SK-N-SH (cell line): Measurements from ENCODE around the gene CDH13. TPM values are rescaled to one million over a fixed set of nuclear protein-coding genes. Genes with fewer than 3 reads are reported as not detected.

Experiments used
- CTCF ChIA-PET: fragments of 300-600, 350-600 bp; formaldehyde crosslinking; extraction: SDS; loops from one replicate; lab custom pipeline; 2021; lab: Yijun Ruan, JAX
- POLR2A ChIA-PET: fragments of 350-600 bp; sonication (Branson Sonifier 250); formaldehyde crosslinking; extraction: SDS; loops from one replicate; lab custom pipeline; 2020; ENCODE audit warnings: antibody characterized with exemption, inconsistent platforms; lab: Yijun Ruan, JAX
- DNase-seq: peaks from one replicate; pipeline ENCODE4 v3.0.0; 2012
- H2AFZ ChIP-seq: fragments of 200-600 bp; sonication (generic); 2 replicates; pipeline ENCODE4 v1.8.1; 2016; ENCODE audit warnings: antibody characterized with exemption, mild to moderate bottlenecking, low read depth
- H3F3A ChIP-seq: fragments of 200-600 bp; sonication (generic); replicated peaks from 2 replicates; pipeline ENCODE3; 2016; ENCODE audit warnings: antibody characterized with exemption, mild to moderate bottlenecking; ENCODE audit not compliant: insufficient read depth
- H3K27ac ChIP-seq, 2 experiments: fragments of 200-500 bp in 1 of 2; fragments of 200-600 bp in 1 of 2; sonication (Bioruptor generic) in 1 of 2; sonication (generic), shearing (Covaris generic) in 1 of 2; 2 replicates each; pipeline versions ENCODE4 v1.5.1 to v1.6.1; 2014 to 2016; ENCODE audit warnings: low read depth in 2 of 2, inconsistent platforms in 1 of 2, low read length in 1 of 2, mild to moderate bottlenecking in 1 of 2, mixed read lengths in 1 of 2
- H3K27me3 ChIP-seq: fragments of 200-600 bp; sonication (generic), shearing (Covaris generic); 2 replicates; pipeline ENCODE4 v1.6.1; 2016; ENCODE audit warnings: mixed run types; ENCODE audit not compliant: insufficient read depth
- H3K36me3 ChIP-seq, 2 experiments: fragments of 200-500 bp in 1 of 2; fragments of 200-600 bp in 1 of 2; sonication (Bioruptor generic) in 1 of 2; sonication (generic) in 1 of 2; replicated peaks in 1 of 2; 2 replicates each; pipeline versions ENCODE3 to v1.5.1; 2014 to 2016; ENCODE audit warnings: low read length in 1 of 2, mild to moderate bottlenecking in 1 of 2; ENCODE audit not compliant: insufficient read depth in 2 of 2, control insufficient read depth in 1 of 2
- H3K4me1 ChIP-seq, 2 experiments: fragments of 200-500 bp in 1 of 2; fragments of 200-600 bp in 1 of 2; sonication (Bioruptor generic) in 1 of 2; sonication (generic), shearing (Covaris generic) in 1 of 2; 2 replicates each; pipeline versions ENCODE4 v1.5.1 to v1.6.1; 2014 to 2016; ENCODE audit warnings: low read depth in 1 of 2, low read length in 1 of 2, mixed run types in 1 of 2; ENCODE audit not compliant: insufficient read depth in 2 of 2, control insufficient read depth in 1 of 2
- H3K4me2 ChIP-seq: fragments of 200-600 bp; sonication (generic), shearing (Covaris generic); 2 replicates; pipeline ENCODE4 v1.6.1; 2017; ENCODE audit warnings: mixed run types
- H3K4me3 ChIP-seq, 2 experiments: fragments of 200-500 bp in 1 of 2; fragments of 200-600 bp in 1 of 2; sonication (Bioruptor generic) in 1 of 2; sonication (generic), shearing (Covaris generic) in 1 of 2; 2 replicates each; pipeline versions ENCODE4 v1.5.1 to v1.8.1; 2014 to 2016; ENCODE audit warnings: low read depth in 2 of 2, inconsistent platforms in 1 of 2, low read length in 1 of 2, mild to moderate bottlenecking in 1 of 2, mixed read lengths in 1 of 2, moderate library complexity in 1 of 2
- H3K79me2 ChIP-seq: fragments of 200-600 bp; sonication (generic); 2 replicates; pipeline ENCODE4 v1.8.1; 2017; ENCODE audit warnings: mild to moderate bottlenecking; ENCODE audit not compliant: insufficient read depth
- H3K9ac ChIP-seq: fragments of 200-600 bp; sonication (generic); 2 replicates; pipeline ENCODE4 v1.6.1; 2017; ENCODE audit warnings: mixed run types
- H3K9me2 ChIP-seq: fragments of 200-600 bp; sonication (generic); 2 replicates; pipeline ENCODE4 v1.6.1; 2017; ENCODE audit warnings: mixed run types
- H3K9me3 ChIP-seq: fragments of 200-600 bp; sonication (generic); 2 replicates; pipeline ENCODE4 v1.6.1; 2017; ENCODE audit warnings: mixed run types, mild to moderate bottlenecking, moderate library complexity
- H4K20me1 ChIP-seq: fragments of 200-600 bp; sonication (generic); 2 replicates; pipeline ENCODE4 v1.6.1; 2017; ENCODE audit warnings: mild to moderate bottlenecking, mixed run types; ENCODE audit not compliant: insufficient read depth
- CHD2 ChIP-seq: fragments of 150-350 bp; IDR thresholded peaks from 2 replicates; pipeline ENCODE4 v1.6.1; 2018; ENCODE audit warnings: low read length; ENCODE audit not compliant: partially characterized antibody
- CTCF ChIP-seq: fragments of 200-600 bp; sonication (generic); IDR thresholded peaks from 2 replicates; pipeline ENCODE4 v1.6.1; 2017; ENCODE audit warnings: antibody characterized with exemption, mild to moderate bottlenecking, moderate library complexity
- FOXM1 ChIP-seq: IDR thresholded peaks from 2 replicates; pipeline ENCODE4 v1.4.0; 2012; ENCODE audit warnings: low read depth, mild to moderate bottlenecking
- IRF3 ChIP-seq: fragments of 150-350 bp; IDR thresholded peaks from 2 replicates; pipeline ENCODE4 v1.6.1; 2016; ENCODE audit warnings: mild to moderate bottlenecking, low read depth, low read length
- JUND ChIP-seq: IDR thresholded peaks from 2 replicates; pipeline ENCODE4 v1.4.0; 2012
- MAX ChIP-seq: IDR thresholded peaks from 2 replicates; pipeline ENCODE4 v1.4.0; 2012; ENCODE audit warnings: low read depth
- MXI1 ChIP-seq: IDR thresholded peaks from 2 replicates; pipeline ENCODE4 v1.6.1; 2012; ENCODE audit warnings: mild to moderate bottlenecking, low read depth, low read length, improper control_type of control experiment
- RCOR1 ChIP-seq: fragments of 150-350 bp; IDR thresholded peaks from 2 replicates; pipeline ENCODE4 v1.6.1; 2017; ENCODE audit warnings: antibody characterized with exemption, low read length
- RXRA ChIP-seq: IDR thresholded peaks from 2 replicates; pipeline ENCODE4 v1.4.0; 2012; ENCODE audit warnings: low read depth, mild to moderate bottlenecking, borderline replicate concordance
- TCF12 ChIP-seq: IDR thresholded peaks from 2 replicates; pipeline ENCODE4 v1.4.0; 2012
- TEAD4 ChIP-seq: IDR thresholded peaks from 2 replicates; pipeline ENCODE4 v1.4.0; 2012; ENCODE audit warnings: mild to moderate bottlenecking, borderline replicate concordance; ENCODE audit not compliant: insufficient read depth
- ZBTB33 ChIP-seq: IDR thresholded peaks from 2 replicates; pipeline ENCODE4 v1.4.0; 2012; ENCODE audit warnings: low read depth, borderline replicate concordance
- WGBS: methylation state at CpG from one replicate; pipeline ENCODE4 v1.1.6; 2017; ENCODE audit warnings: low lambda C conversion rate; 5-methylcytosine and 5-hydroxymethylcytosine counted together
- polyA plus RNA-seq, 3 experiments: library from polyadenylated mRNA; depleted of rRNA; stranded (reverse); fragments of >200 nt; gene quantifications; 2 replicates each; pipeline ENCODE4 v1.2.3, GENCODE V29; 2012
- TF ChIP-seq, protein P1 (sequence below): fragments of 150-350 bp; IDR thresholded peaks from 2 replicates; pipeline ENCODE4 v1.6.1; 2017; ENCODE audit warnings: antibody characterized with exemption, low read length, low read depth, borderline replicate concordance

Gene CDH13
- polyA plus RNA-seq, 1 of the 3 experiments (the other 2 are of a cell fraction), result 93.0 TPM

- TF ChIP-seq FOXM1 (no peak), JUND (no peak)
Measured at GRCh38 chr16:83206426-83206825, 579.7 kb downstream of the CDH13 start (continued).

- DNase-seq, result no peak
- no peaks in the 10 kb centered on the region for H4K20me1 ChIP-seq
- ChIA-PET CTCF (interaction anchor here (0.5 kb wide), 1 partner anchor 988 kb away, joined by 3 read pairs; no protein-coding TSS in a partner anchor), POLR2A (no interaction called here)
- no peak overlapping the region for H2AFZ ChIP-seq
- 12% methylated on average over 6 of the region's 6 CpGs for WGBS
- no peaks in the 10 kb centered on the region for H3K4me1 ChIP-seq
- no peak overlapping the region for H3K4me2 ChIP-seq
- no peaks in the 10 kb centered on the region for H3K27me3 ChIP-seq
- TF ChIP-seq MXI1, result no peak
- no peak for TF ChIP-seq IRF3
- no peak for TF ChIP-seq TEAD4
- no peak for TF ChIP-seq FOXM1
- TF ChIP-seq MAX, result no peak
- no peak for TF ChIP-seq CHD2
- TF ChIP-seq ZBTB33, result no peak
- TF ChIP-seq RCOR1, result no peak
- no peak for TF ChIP-seq CTCF
- no peak for TF ChIP-seq RXRA
- no peak for TF ChIP-seq TCF12
- TF ChIP-seq, protein P1, sequence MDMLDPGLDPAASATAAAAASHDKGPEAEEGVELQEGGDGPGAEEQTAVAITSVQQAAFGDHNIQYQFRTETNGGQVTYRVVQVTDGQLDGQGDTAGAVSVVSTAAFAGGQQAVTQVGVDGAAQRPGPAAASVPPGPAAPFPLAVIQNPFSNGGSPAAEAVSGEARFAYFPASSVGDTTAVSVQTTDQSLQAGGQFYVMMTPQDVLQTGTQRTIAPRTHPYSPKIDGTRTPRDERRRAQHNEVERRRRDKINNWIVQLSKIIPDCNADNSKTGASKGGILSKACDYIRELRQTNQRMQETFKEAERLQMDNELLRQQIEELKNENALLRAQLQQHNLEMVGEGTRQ, result no peak
- H3K79me2 ChIP-seq, result no peaks in the 10 kb centered on the region
- no peaks in the 10 kb centered on the region for H3K9me2 ChIP-seq
- H3F3A ChIP-seq, result no peaks in the 10 kb centered on the region
- H3K9me3 ChIP-seq, result no peaks in the 10 kb centered on the region
- H3K27ac ChIP-seq, result no peak overlapping the region
- no peaks in the 10 kb centered on the region for H3K36me3 ChIP-seq
- no peak overlapping the region for H3K9ac ChIP-seq
- no peak overlapping the region for H3K4me3 ChIP-seq
Measured at GRCh38 chr16:83211711-83212110, 584.9 kb downstream of the CDH13 start.
